K562 (cell line): Measurements from ENCODE around the gene ZNF609. TPM values are rescaled to one million over a fixed set of nuclear protein-coding genes. Genes with fewer than 3 reads are reported as not detected.

ENCODE experiments used
- ATAC-seq: fragments of 200-7000 bp; cut with Tn5 transposase; 3 replicates; pipeline ENCODE4 v1.9.1; 2020; ENCODE audit warnings: moderate library complexity
- BruUV-seq: library from RNA; stranded (reverse); fragments of 400-500 nt; replicated peaks from 2 replicates; lab custom pipeline; 2021; lab: Mats Ljungman, UMichigan
- CTCF ChIA-PET: fragments of 300-600 bp; formaldehyde crosslinking; extraction: SDS; loops from one replicate; lab custom pipeline; 2021; ENCODE audit warnings: low intra/inter-chr PET ratio; lab: Yijun Ruan, JAX
- POLR2A ChIA-PET: fragments of 300-600, 350-650 bp; sonication (Branson Sonifier 250); formaldehyde crosslinking; extraction: SDS; loops from one replicate; lab custom pipeline; 2021; ENCODE audit warnings: antibody characterized with exemption, inconsistent platforms; lab: Yijun Ruan, JAX
- DNase-seq, 4 experiments: peaks; one replicate each; pipeline versions ENCODE4 v3.0.0 to v3.0.0-alpha.2; 2011 to 2018; ENCODE audit warnings: low spot score in 3 of 4, mixed read lengths in 3 of 4; ENCODE audit errors: extremely low read depth in 1 of 4
- FAIRE-seq: peaks from 2 replicates; lab custom pipeline; 2011; peaks lifted over from hg19 to GRCh38; lab: Jason Lieb, UNC
- H2AFZ ChIP-seq: 2 replicates; pipeline ENCODE4 v1.6.0; 2011; ENCODE audit warnings: low read depth, low read length, control low read depth, inconsistent platforms
- H3K27ac ChIP-seq: fragments of 200-600 bp; 3 replicates; pipeline ENCODE4 v1.8.0; 2011; ENCODE audit warnings: low read depth, mild to moderate bottlenecking, control low read depth, inconsistent platforms, low read length, moderate library complexity, mixed read lengths; ENCODE audit errors: extremely low read depth
- H3K27me3 ChIP-seq, 2 experiments: fragments of 300-600 bp in 1 of 2; 2 replicates in 1 of 2; 3 replicates in 1 of 2; pipeline versions ENCODE4 v1.6.0 to v1.8.0; 2011; ENCODE audit warnings: inconsistent platforms in 2 of 2, low read length in 2 of 2, mild to moderate bottlenecking in 1 of 2, mixed read lengths in 1 of 2, moderate library complexity in 1 of 2; ENCODE audit not compliant: control insufficient read depth in 2 of 2, insufficient read depth in 2 of 2
- H3K36me3 ChIP-seq: fragments of 300-600 bp; 3 replicates; pipeline ENCODE4 v1.8.0; 2011; ENCODE audit warnings: mild to moderate bottlenecking, low read length, inconsistent platforms; ENCODE audit not compliant: control insufficient read depth, insufficient read depth
- H3K4me1 ChIP-seq, 2 experiments: fragments of 200-600 bp in 1 of 2; replicated peaks in 1 of 2; 2 replicates in 1 of 2; 3 replicates in 1 of 2; pipeline versions ENCODE4 v1.5.1 to v1.8.0; 2011; ENCODE audit warnings: inconsistent platforms in 2 of 2, low read length in 2 of 2, mild to moderate bottlenecking in 1 of 2, mixed read lengths in 1 of 2, moderate library complexity in 1 of 2; ENCODE audit not compliant: control insufficient read depth in 2 of 2, insufficient read depth in 2 of 2
- H3K4me2 ChIP-seq: 2 replicates; pipeline ENCODE4 v1.6.1; 2011; ENCODE audit warnings: low read length, control low read depth, inconsistent platforms, mixed read lengths; ENCODE audit not compliant: insufficient read depth
- H3K4me3 ChIP-seq: fragments of 200-600 bp; sonication (generic), shearing (Covaris generic); 2 replicates; pipeline ENCODE4 v1.5.1; 2016; ENCODE audit warnings: control low read depth, inconsistent platforms
- H3K79me2 ChIP-seq: fragments of 200-600 bp; 3 replicates; pipeline ENCODE4 v1.8.0; 2011; ENCODE audit warnings: low read length, inconsistent platforms; ENCODE audit not compliant: control insufficient read depth, insufficient read depth
- H3K9ac ChIP-seq, 2 experiments: 2 replicates each; pipeline versions ENCODE4 v1.6.0 to v1.6.1; 2011; ENCODE audit warnings: low read depth in 2 of 2, low read length in 2 of 2, control low read depth in 1 of 2, inconsistent platforms in 1 of 2, mild to moderate bottlenecking in 1 of 2, mixed read lengths in 1 of 2; ENCODE audit not compliant: insufficient read depth in 1 of 2
- H3K9me1 ChIP-seq: one replicate; pipeline ENCODE4 v1.6.0; 2011; ENCODE audit warnings: inconsistent platforms, mild to moderate bottlenecking, low read length, moderate library complexity; ENCODE audit not compliant: control insufficient read depth, insufficient read depth
- H3K9me3 ChIP-seq: replicated peaks from 2 replicates; pipeline ENCODE4 v1.5.1; 2011; ENCODE audit warnings: low read depth, low read length, inconsistent platforms; ENCODE audit not compliant: control insufficient read depth, insufficient read depth
- H4K20me1 ChIP-seq: replicated peaks from 2 replicates; pipeline ENCODE4 v1.6.1; 2011; ENCODE audit warnings: low read length, inconsistent platforms, mixed read lengths; ENCODE audit not compliant: control insufficient read depth, insufficient read depth
- BRD4 ChIP-seq: fragments of 200-600 bp; sonication (generic); IDR thresholded peaks from 2 replicates; pipeline ENCODE4 v1.6.1; 2017; ENCODE audit warnings: inconsistent platforms
- BRF1 ChIP-seq: IDR thresholded peaks from 3 replicates; pipeline ENCODE4 v1.6.1; 2011; ENCODE audit warnings: borderline replicate concordance, mild to moderate bottlenecking; ENCODE audit not compliant: insufficient read length; ENCODE audit errors: extremely low read depth
- CBFB ChIP-seq: sonication (generic); formaldehyde crosslinking; IDR thresholded peaks from 2 replicates; pipeline ENCODE4 v1.4.0; 2020; ENCODE audit warnings: mild to moderate bottlenecking, missing genetic modification reagents
- ELK1 ChIP-seq: sonication (generic); formaldehyde crosslinking; IDR thresholded peaks from 2 replicates; pipeline ENCODE4 v1.8.1; 2022; ENCODE audit warnings: missing genetic modification reagents
- FOXK1 ChIP-seq: sonication (generic); formaldehyde crosslinking; IDR thresholded peaks from 2 replicates; pipeline ENCODE4 v1.8.0; 2022; ENCODE audit warnings: missing genetic modification reagents, mild to moderate bottlenecking, borderline replicate concordance
- GTF2A2 ChIP-seq: IDR thresholded peaks from 2 replicates; pipeline ENCODE4 v1.6.1; 2016; ENCODE audit warnings: mild to moderate bottlenecking, missing genetic modification characterization, missing compliant biosample characterization
- HOMEZ ChIP-seq: fragments of 250-450 bp; sonication (Bioruptor Pico); IDR thresholded peaks from 2 replicates; pipeline ENCODE4 v1.4.0; 2020; ENCODE audit warnings: mild to moderate bottlenecking, moderate library complexity
- MITF ChIP-seq: IDR thresholded peaks from 2 replicates; pipeline ENCODE4 v1.6.1; 2014; ENCODE audit warnings: antibody characterized with exemption
- NCOR1 ChIP-seq: fragments of 450-650 bp; IDR thresholded peaks from 2 replicates; pipeline ENCODE4 v1.6.1; 2016; ENCODE audit warnings: mild to moderate bottlenecking, moderate library complexity
- NELFE ChIP-seq: IDR thresholded peaks from 2 replicates; pipeline ENCODE4 v1.6.1; 2011; ENCODE audit warnings: mild to moderate bottlenecking; ENCODE audit not compliant: insufficient read depth, insufficient read length
- TCF15 ChIP-seq: fragments of 250-450 bp; sonication (Bioruptor Pico); IDR thresholded peaks from 2 replicates; pipeline ENCODE4 v1.8.0; 2022; ENCODE audit warnings: moderate library complexity, mild to moderate bottlenecking, inconsistent platforms
- TFAM ChIP-seq: fragments of 250-450 bp; sonication (Bioruptor Pico); conservative IDR thresholded peaks from 2 replicates; pipeline ENCODE4 v1.5.0; 2021; ENCODE audit warnings: mild to moderate bottlenecking, moderate library complexity
- ZNF384 ChIP-seq: IDR thresholded peaks from 2 replicates; pipeline ENCODE4 v1.6.1; 2012; ENCODE audit warnings: low read depth, low read length, improper control_type of control experiment
- WGBS: fragments of 100-300 bp; shearing (Covaris generic); methylation state at CpG from one replicate; pipeline ENCODE4 v1.1.6; 2016; ENCODE audit warnings: low coverage, mixed read lengths; ENCODE audit not compliant: insufficient coverage; ENCODE audit errors: missing lambda C conversion rate; 5-methylcytosine and 5-hydroxymethylcytosine counted together
- in situ Hi-C: fragments of 300-500 bp; cut with MboI; formaldehyde crosslinking; loops from 4 replicates; pipeline ENCODE4 v1.15.0; 2018; ENCODE audit warnings: inconsistent platforms, mixed read lengths
- intact Hi-C: fragments of 100-400 bp; cut with micrococcal nuclease; formaldehyde crosslinking; loops from 2 replicates; pipeline ENCODE4 v1.14.2; 2022
- polyA plus RNA-seq, 8 experiments: library from polyadenylated mRNA; depleted of rRNA in 4 of 8; stranded (reverse) in 5 of 8; unstranded in 3 of 8; fragments of >200 nt; fragmentation: Nextera tagmentation in 2 of 8; fragmentation: Illumina TruSeq in 1 of 8; extraction: Ambion mirVana in 2 of 8; extraction: Trizol in 1 of 8; gene quantifications; 2 replicates each; pipeline versions ENCODE4 v1.2.1 to v1.2.3, GENCODE V29; 2011 to 2014; ENCODE audit warnings: inconsistent platforms in 1 of 8, missing spikeins in 1 of 8
- total RNA-seq, 7 experiments: library from RNA; depleted of rRNA in 6 of 7; stranded (reverse); fragments of >200 nt in 6 of 7; fragmentation: Illumina TruSeq in 2 of 7; extraction: Trizol in 2 of 7; gene quantifications; 2 replicates each; pipeline versions ENCODE4 v1.2.1 to v1.2.3, GENCODE V29; 2011 to 2021; ENCODE audit warnings: low replicate concordance in 1 of 7

ZNF609 gene
- total and polyA plus RNA-seq, 9 of the 15 experiments (the other 6 are each of a cell fraction or from before 2014, with no cell fraction given): 3.0 to 38.7 (median 17.8) TPM

- Histone ChIP-seq H3K4me3 (no peak overlapping the region), H3K4me2 (no peak overlapping the region), H3K4me1 (peaks cover 3 to 10% of the 10 kb centered on the region in 2 experiments; a peak in 1 of 5 replicates), H2AFZ (no peak overlapping the region), H3K36me3 (peaks cover 74% of the 10 kb centered on the region), H3K27me3 (no peaks in the 10 kb centered on the region), H3K9ac (no peak overlapping the region), H4K20me1 (peaks cover 26% of the 10 kb centered on the region; the same call in 1 of the 2 replicates), H3K27ac (no peak overlapping the region), H3K9me3 (no peaks in the 10 kb centered on the region), H3K9me1 (no peaks in the 10 kb centered on the region), H3K79me2 (peaks cover 80% of the 10 kb centered on the region)
- FAIRE-seq (no peak), ATAC-seq (no peak), DNase-seq (no peak)
- POLR2A ChIA-PET: interaction anchor here (0.7 to 3.1 kb wide), 4 partner anchors 10 to 114 kb away, joined by 3 to 16 read pairs (median 4); partner anchors contain the start of gene TRIP4
- TF ChIP-seq HOMEZ (CRISPR knock-in tag): no peak
- no peak for TF ChIP-seq CBFB (CRISPR knock-in tag)
- no peak for TF ChIP-seq ZNF384
- no peak for TF ChIP-seq BRD4
- TF ChIP-seq BRF1: no peak
- no peak for TF ChIP-seq NELFE
- TF ChIP-seq FOXK1: no peak
- no peak for TF ChIP-seq TFAM (CRISPR knock-in tag)
- TF ChIP-seq MITF: no peak
- no peak for TF ChIP-seq ELK1
- no peak for TF ChIP-seq TCF15 (CRISPR knock-in tag)
- no peak for TF ChIP-seq NCOR1
- no peak for TF ChIP-seq GTF2A2 (tag)
- 63% methylated on average over 1 of the region's 1 CpG for WGBS
- CTCF ChIA-PET: no interaction called here
- no TSS peak for BruUV-seq
- in situ Hi-C loops: no loop called here
- intact Hi-C loops: no loop called here
Measured at GRCh38 chr15:64501396-64501715, 41.0 kb downstream of the ZNF609 start.
